RWPE1 (cell line): Measurements from ENCODE around the gene HOXB2.

Experiments
- CTCF ChIA-PET: fragments of 350-600 bp; sonication (Branson Sonifier 250); formaldehyde crosslinking; extraction: SDS; loops from one replicate; lab custom pipeline; 2021; lab: Yijun Ruan, JAX
- POLR2A ChIA-PET: fragments of 400-600 bp; formaldehyde crosslinking; extraction: SDS; loops from one replicate; lab custom pipeline; 2020; ENCODE audit warnings: antibody characterized with exemption; ENCODE audit not compliant: low non-redundant PET; lab: Yijun Ruan, JAX
- DNase-seq: peaks from one replicate; pipeline ENCODE4 v3.0.0; 2012; ENCODE audit warnings: low spot score
- H3K27ac ChIP-seq: fragments of 450-650 bp; 2 replicates; pipeline ENCODE4 v1.5.1; 2017
- CTCF ChIP-seq: fragments of 450-650 bp; conservative IDR thresholded peaks from 2 replicates; pipeline ENCODE4 v1.5.1; 2017; ENCODE audit warnings: low read depth, mild to moderate bottlenecking

HOXB2 gene

GRCh38 chr17:48587276-48588073, 42.6 kb upstream of the HOXB2 start:
- TF ChIP-seq CTCF, result no peak
- POLR2A ChIA-PET, result no interaction called here
- no peak for DNase-seq
- peak overlapping the region; percentile 9; the same call in 1 of the 2 replicates for H3K27ac ChIP-seq
- CTCF ChIA-PET, result interaction anchor here (0.6 to 2.8 kb wide), 6 partner anchors 8 to 579 kb away, joined by 3 to 9 read pairs (median 6); no protein-coding TSS in a partner anchor

GRCh38 chr17:48586355-48587258, 41.7 kb upstream of the HOXB2 start:
- CTCF ChIA-PET, result interaction anchor here (0.6 to 2.8 kb wide), 5 partner anchors 8 to 580 kb away, joined by 3 to 9 read pairs (median 3); no protein-coding TSS in a partner anchor

GRCh38 chr17:48584223-48584741, 39.4 kb upstream of the HOXB2 start:
- no peak for TF ChIP-seq CTCF
- POLR2A ChIA-PET, result no interaction called here
- no peak for DNase-seq
- CTCF ChIA-PET, result no interaction called here
- H3K27ac ChIP-seq, result no peak overlapping the region

More at GRCh38 chr17:48586355-48587258, 41.7 kb upstream of the HOXB2 start:
- no peak for TF ChIP-seq CTCF
- peak overlapping the region; percentile 65 for H3K27ac ChIP-seq
- no peak for DNase-seq
- POLR2A ChIA-PET, result no interaction called here

- H3K27ac ChIP-seq, result no peak overlapping the region
- ChIA-PET CTCF (interaction anchor here (1.0 kb wide), 1 partner anchor 248 kb away, joined by 3 read pairs; no protein-coding TSS in a partner anchor), POLR2A (no interaction called here)
- no peak for TF ChIP-seq CTCF
- DNase-seq, result no peak
Observed at GRCh38 chr17:48583708-48584222, 38.9 kb upstream of the HOXB2 start.

- no peak for DNase-seq
- TF ChIP-seq CTCF, result no peak
- no peak overlapping the region for H3K27ac ChIP-seq
- ChIA-PET POLR2A (no interaction called here), CTCF (interaction anchor here (0.6 to 1.0 kb wide), 3 partner anchors 14 to 247 kb away, joined by 3 to 9 read pairs (median 4); no protein-coding TSS in a partner anchor)
Observed at GRCh38 chr17:48582750-48583069, 37.8 kb upstream of the HOXB2 start.
